Hepatocyte (in vitro differentiated cells): Measurements from ENCODE around the gene BCAS3. TPM values are rescaled to one million over a fixed set of nuclear protein-coding genes. Genes with fewer than 3 reads are reported as not detected.

ENCODE experiments used
- DNase-seq: peaks from one replicate; pipeline ENCODE4 v3.0.0-alpha.2; 2016; ENCODE audit warnings: low spot score
- H2AFZ ChIP-seq: fragments of 200-600 bp; sonication (generic); 2 replicates; pipeline ENCODE4 v1.6.0; 2016; ENCODE audit warnings: antibody characterized with exemption, mild to moderate bottlenecking
- H3K27ac ChIP-seq: fragments of 200-600 bp; sonication (generic); 2 replicates; pipeline ENCODE4 v1.5.1; 2016; ENCODE audit warnings: mild to moderate bottlenecking
- H3K27me3 ChIP-seq: fragments of 200-600 bp; sonication (generic); 2 replicates; pipeline ENCODE4 v1.6.1; 2016
- H3K36me3 ChIP-seq: fragments of 200-600 bp; sonication (generic); replicated peaks from 2 replicates; pipeline ENCODE4 v1.5.1; 2016; ENCODE audit warnings: low read depth; ENCODE audit not compliant: insufficient read depth
- H3K4me1 ChIP-seq: fragments of 200-600 bp; sonication (generic); 2 replicates; pipeline ENCODE4 v1.5.1; 2016; ENCODE audit warnings: mild to moderate bottlenecking, moderate library complexity; ENCODE audit not compliant: insufficient read depth
- H3K4me2 ChIP-seq: fragments of 200-600 bp; sonication (generic); 2 replicates; pipeline ENCODE4 v1.6.0; 2016
- H3K4me3 ChIP-seq: fragments of 200-600 bp; sonication (generic); 2 replicates; pipeline ENCODE4 v1.5.1; 2016; ENCODE audit warnings: mild to moderate bottlenecking
- H3K79me2 ChIP-seq: fragments of 200-600 bp; sonication (generic); 2 replicates; pipeline ENCODE4 v1.6.0; 2017; ENCODE audit warnings: mild to moderate bottlenecking
- H3K9me2 ChIP-seq: fragments of 200-600 bp; sonication (generic); replicated peaks from 2 replicates; pipeline ENCODE4 v1.6.0; 2017; ENCODE audit warnings: mild to moderate bottlenecking; ENCODE audit not compliant: insufficient read depth
- H3K9me3 ChIP-seq: fragments of 200-600 bp; sonication (generic); 2 replicates; pipeline ENCODE4 v1.5.1; 2016; ENCODE audit warnings: low read depth, mild to moderate bottlenecking
- H4K20me1 ChIP-seq: fragments of 200-600 bp; sonication (generic); 2 replicates; pipeline ENCODE4 v1.6.0; 2016; ENCODE audit warnings: mild to moderate bottlenecking; ENCODE audit not compliant: insufficient read depth, poor library complexity, severe bottlenecking
- EZH2 ChIP-seq: fragments of 200-600 bp; sonication (generic); IDR thresholded peaks from 2 replicates; pipeline ENCODE4 v1.6.1; 2016; ENCODE audit warnings: antibody characterized with exemption, mild to moderate bottlenecking, borderline replicate concordance
- EZH2phosphoT487 ChIP-seq: fragments of 200-600 bp; sonication (generic); IDR thresholded peaks from one replicate; pipeline ENCODE4 v1.6.1; 2018; ENCODE audit warnings: antibody characterized with exemption, mild to moderate bottlenecking, low read depth, moderate library complexity; ENCODE audit not compliant: unreplicated experiment, severe bottlenecking
- WGBS: methylation state at CpG from one replicate; pipeline ENCODE4 v1.1.6; 2016; ENCODE audit warnings: low lambda C conversion rate; ENCODE audit errors: missing lambda C conversion rate; 5-methylcytosine and 5-hydroxymethylcytosine counted together
- polyA plus RNA-seq: library from polyadenylated mRNA; unstranded; fragments of >200 nt; fragmentation: Nextera tagmentation; extraction: Ambion mirVana; gene quantifications from 2 replicates; pipeline ENCODE4 v1.2.1, GENCODE V29; 2016
- total RNA-seq: library from RNA; depleted of rRNA; stranded (reverse); fragments of >200 nt; gene quantifications from 2 replicates; pipeline ENCODE4 v1.2.3, GENCODE V29; 2014
- TF ChIP-seq, protein P1 (sequence below): fragments of 200-600 bp; sonication (generic); IDR thresholded peaks from 2 replicates; pipeline ENCODE4 v1.5.1; 2016; ENCODE audit warnings: antibody characterized with exemption, mild to moderate bottlenecking; ENCODE audit not compliant: poor library complexity

The BCAS3 gene
- total and polyA plus RNA-seq, 2 experiments from 2014 or later, result 16.5 to 58.8 TPM

DNA sequence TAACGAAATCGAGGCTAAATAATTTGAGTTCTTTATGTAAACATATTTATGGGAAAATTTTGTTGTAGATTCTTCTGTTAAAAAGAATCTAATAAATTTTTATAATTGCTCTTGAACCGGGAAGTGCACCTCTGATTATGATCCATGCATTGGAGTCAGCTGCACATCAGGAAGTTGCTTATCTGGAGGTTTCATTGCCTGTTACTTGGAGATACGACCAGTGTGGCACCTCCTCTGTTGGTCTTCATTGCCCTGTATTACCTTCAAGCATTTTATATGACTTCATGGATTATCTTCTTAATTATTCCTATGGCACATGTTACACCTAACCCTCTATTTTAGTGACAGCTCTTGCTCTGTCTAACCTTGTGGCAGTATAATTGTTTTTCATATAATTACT is 409.4 kb downstream of the BCAS3 start:
- WGBS, result 82% methylated on average over 4 of the region's 4 CpGs
- no peak for TF ChIP-seq EZH2
- no peak for TF ChIP-seq EZH2phosphoT487
- TF ChIP-seq, protein P1, sequence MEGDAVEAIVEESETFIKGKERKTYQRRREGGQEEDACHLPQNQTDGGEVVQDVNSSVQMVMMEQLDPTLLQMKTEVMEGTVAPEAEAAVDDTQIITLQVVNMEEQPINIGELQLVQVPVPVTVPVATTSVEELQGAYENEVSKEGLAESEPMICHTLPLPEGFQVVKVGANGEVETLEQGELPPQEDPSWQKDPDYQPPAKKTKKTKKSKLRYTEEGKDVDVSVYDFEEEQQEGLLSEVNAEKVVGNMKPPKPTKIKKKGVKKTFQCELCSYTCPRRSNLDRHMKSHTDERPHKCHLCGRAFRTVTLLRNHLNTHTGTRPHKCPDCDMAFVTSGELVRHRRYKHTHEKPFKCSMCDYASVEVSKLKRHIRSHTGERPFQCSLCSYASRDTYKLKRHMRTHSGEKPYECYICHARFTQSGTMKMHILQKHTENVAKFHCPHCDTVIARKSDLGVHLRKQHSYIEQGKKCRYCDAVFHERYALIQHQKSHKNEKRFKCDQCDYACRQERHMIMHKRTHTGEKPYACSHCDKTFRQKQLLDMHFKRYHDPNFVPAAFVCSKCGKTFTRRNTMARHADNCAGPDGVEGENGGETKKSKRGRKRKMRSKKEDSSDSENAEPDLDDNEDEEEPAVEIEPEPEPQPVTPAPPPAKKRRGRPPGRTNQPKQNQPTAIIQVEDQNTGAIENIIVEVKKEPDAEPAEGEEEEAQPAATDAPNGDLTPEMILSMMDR, result no peak
- Histone ChIP-seq H3K79me2 (no peaks in the 10 kb centered on the region), H3K27ac (no peak overlapping the region), H3K36me3 (no peaks in the 10 kb centered on the region), H2AFZ (no peak overlapping the region), H3K4me1 (no peaks in the 10 kb centered on the region), H3K4me3 (no peak overlapping the region), H3K27me3 (no peaks in the 10 kb centered on the region), H3K9me3 (no peaks in the 10 kb centered on the region), H3K4me2 (no peak overlapping the region), H3K9me2 (no peaks in the 10 kb centered on the region), H4K20me1 (no peaks in the 10 kb centered on the region)
- DNase-seq, result no peak

DNA sequence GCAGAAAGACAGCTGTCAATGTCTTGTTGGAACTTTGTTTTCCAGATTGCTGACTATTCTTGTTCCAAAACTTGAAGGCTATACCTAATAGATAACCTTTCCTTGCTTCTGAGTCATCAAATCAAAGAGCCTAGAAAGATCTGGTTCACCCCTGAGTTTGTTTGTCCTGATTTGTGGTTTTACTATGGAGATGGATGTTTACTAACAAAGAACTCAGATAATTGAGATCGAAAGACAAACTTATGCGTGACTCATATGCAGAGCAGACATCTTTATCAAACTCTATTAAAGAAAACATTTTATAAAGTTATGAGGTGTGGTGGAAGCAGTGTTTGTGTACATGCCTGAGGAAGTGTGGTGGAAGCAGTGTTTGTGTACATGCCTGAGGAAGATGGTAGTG is 410.9 kb downstream of the BCAS3 start:
- no peaks in the 10 kb centered on the region for H4K20me1 ChIP-seq
- no peaks in the 10 kb centered on the region for H3K27me3 ChIP-seq
- no peaks in the 10 kb centered on the region for H3K79me2 ChIP-seq
- no peak for DNase-seq
- no peaks in the 10 kb centered on the region for H3K9me3 ChIP-seq
- H3K4me2 ChIP-seq, result no peak overlapping the region
- TF ChIP-seq EZH2phosphoT487, result no peak
- TF ChIP-seq, protein P1, result no peak
- no peak for TF ChIP-seq EZH2
- no peak overlapping the region for H2AFZ ChIP-seq
- no peaks in the 10 kb centered on the region for H3K9me2 ChIP-seq
- H3K4me3 ChIP-seq, result no peak overlapping the region
- H3K36me3 ChIP-seq, result no peaks in the 10 kb centered on the region
- WGBS, result 73% methylated on average over 2 of the region's 2 CpGs
- no peaks in the 10 kb centered on the region for H3K4me1 ChIP-seq
- H3K27ac ChIP-seq, result no peak overlapping the region

DNA sequence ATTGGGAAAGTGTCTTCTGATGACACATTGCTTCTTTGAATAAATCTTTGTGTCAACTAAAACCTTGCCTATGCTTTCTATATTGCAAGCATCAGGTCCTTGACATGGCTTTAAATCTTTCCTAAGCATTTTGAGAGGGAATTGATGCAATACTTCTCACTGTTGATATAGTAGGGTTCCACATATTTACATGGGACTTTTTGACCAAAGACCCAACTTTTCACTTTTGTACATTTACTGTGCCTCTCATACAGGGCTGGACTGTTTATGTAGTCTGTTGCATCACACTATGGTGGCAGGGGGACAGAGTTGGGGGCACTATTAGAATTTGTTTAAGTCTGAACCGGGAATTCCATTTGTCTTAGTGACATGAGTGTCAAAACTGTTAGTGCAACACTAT is 413.4 kb downstream of the BCAS3 start:
- WGBS, result 86% methylated on average over 1 of the region's 1 CpG
- no peaks in the 10 kb centered on the region for H4K20me1 ChIP-seq
- H3K27me3 ChIP-seq, result no peaks in the 10 kb centered on the region
- no peak for DNase-seq
- H2AFZ ChIP-seq, result no peak overlapping the region
- H3K4me2 ChIP-seq, result no peak overlapping the region
- no peaks in the 10 kb centered on the region for H3K4me1 ChIP-seq
- H3K4me3 ChIP-seq, result no peak overlapping the region
- no peaks in the 10 kb centered on the region for H3K79me2 ChIP-seq
- no peaks in the 10 kb centered on the region for H3K9me3 ChIP-seq
- H3K27ac ChIP-seq, result no peak overlapping the region
- no peak for TF ChIP-seq EZH2
- TF ChIP-seq EZH2phosphoT487, result no peak
- TF ChIP-seq, protein P1, result no peak
- no peaks in the 10 kb centered on the region for H3K36me3 ChIP-seq
- H3K9me2 ChIP-seq, result no peaks in the 10 kb centered on the region

DNA sequence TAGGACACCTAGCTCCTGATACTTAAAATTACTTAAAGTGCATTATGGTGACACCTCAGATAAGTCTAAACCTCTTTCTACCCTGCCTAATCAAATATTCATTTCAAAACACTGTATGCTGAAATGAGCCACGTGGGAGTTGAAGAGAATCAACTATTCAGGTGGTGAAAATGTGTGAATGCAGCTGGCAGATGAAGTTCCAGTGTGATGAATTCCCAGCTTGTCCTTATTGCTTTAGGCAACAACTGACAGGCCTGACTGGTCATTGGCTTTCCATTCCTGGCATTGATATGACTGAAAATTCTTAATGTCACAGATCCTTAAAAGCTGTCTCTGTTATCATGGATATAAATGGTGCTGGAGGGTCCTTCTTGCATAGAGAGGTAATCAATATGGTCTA is 420.1 kb downstream of the BCAS3 start:
- 95% methylated on average over 1 of the region's 1 CpG for WGBS
- no peak overlapping the region for H3K4me2 ChIP-seq
- no peak overlapping the region for H3K4me3 ChIP-seq
- TF ChIP-seq, protein P1, result no peak
- TF ChIP-seq EZH2 (no peak), EZH2phosphoT487 (no peak)
- H3K9me2 ChIP-seq, result no peaks in the 10 kb centered on the region
- DNase-seq, result no peak
- no peaks in the 10 kb centered on the region for H3K27me3 ChIP-seq
- H3K9me3 ChIP-seq, result no peaks in the 10 kb centered on the region
- H4K20me1 ChIP-seq, result no peaks in the 10 kb centered on the region
- no peaks in the 10 kb centered on the region for H3K79me2 ChIP-seq
- no peaks in the 10 kb centered on the region for H3K36me3 ChIP-seq
- H3K27ac ChIP-seq, result no peak overlapping the region
- H3K4me1 ChIP-seq, result no peaks in the 10 kb centered on the region
- no peak overlapping the region for H2AFZ ChIP-seq
